Measurements from ENCODE around the gene SMTN.

GRCh38 chr22:31092161-31092560 lies 11.0 kb downstream of the SMTN start:
- TF ChIP-seq CTCF (IDR thresholded peaks at IDR 0.05): no peak
- no peak for TF ChIP-seq POLR2A (IDR thresholded peaks at IDR 0.05)
- TF ChIP-seq POLR2AphosphoS5 (IDR thresholded peaks at IDR 0.05): no peak

Data from breast epithelium (tissue), 3 donors.